Loucy (cell line): ENCODE results near the gene TADA3.

ENCODE experiments used
- H2AFZ ChIP-seq: fragments of 200-600 bp; sonication (generic); 2 replicates; pipeline ENCODE4 v1.6.0; 2016; ENCODE audit warnings: antibody characterized with exemption, mild to moderate bottlenecking, low read length, moderate library complexity
- H3F3A ChIP-seq: fragments of 200-600 bp; 2 replicates; pipeline ENCODE4 v1.6.0; 2016; ENCODE audit warnings: antibody characterized with exemption, low read depth, mild to moderate bottlenecking
- H3K27me3 ChIP-seq: fragments of 200-600 bp; sonication (generic); 2 replicates; pipeline ENCODE4 v1.6.1; 2014; ENCODE audit warnings: low read length, mild to moderate bottlenecking; ENCODE audit not compliant: insufficient read depth, poor library complexity, severe bottlenecking
- H3K36me3 ChIP-seq: fragments of 200-600 bp; sonication (generic); 2 replicates; pipeline ENCODE4 v1.6.1; 2016; ENCODE audit warnings: low read length; ENCODE audit not compliant: insufficient read depth
- H3K4me1 ChIP-seq: fragments of 200-600 bp; sonication (generic); 2 replicates; pipeline ENCODE4 v1.5.1; 2014; ENCODE audit warnings: low read length, mild to moderate bottlenecking; ENCODE audit not compliant: insufficient read depth, poor library complexity, severe bottlenecking
- H3K4me2 ChIP-seq: fragments of 200-600 bp; sonication (generic); 2 replicates; pipeline ENCODE4 v1.6.0; 2014; ENCODE audit warnings: antibody characterized with exemption, low read length, low read depth, mild to moderate bottlenecking; ENCODE audit not compliant: poor library complexity, severe bottlenecking
- H3K4me3 ChIP-seq: fragments of 200-600 bp; sonication (generic); 2 replicates; pipeline ENCODE4 v1.5.1; 2014; ENCODE audit warnings: low read length, mild to moderate bottlenecking, mixed read lengths; ENCODE audit not compliant: poor library complexity, severe bottlenecking
- H3K79me2 ChIP-seq: fragments of 200-600 bp; sonication (generic); 2 replicates; pipeline ENCODE4 v1.6.1; 2014; ENCODE audit warnings: low read length; ENCODE audit not compliant: insufficient read depth
- H3K9ac ChIP-seq: fragments of 200-600 bp; sonication (generic); 2 replicates; pipeline ENCODE4 v1.6.0; 2014; ENCODE audit warnings: mild to moderate bottlenecking, low read depth, low read length, moderate library complexity; ENCODE audit not compliant: poor library complexity, severe bottlenecking
- H3K9me2 ChIP-seq: fragments of 200-600 bp; sonication (generic); replicated peaks from 2 replicates; pipeline ENCODE4 v1.6.1; 2016; ENCODE audit warnings: low read depth, low read length, mixed read lengths
- H3K9me3 ChIP-seq: fragments of 200-600 bp; sonication (generic); 2 replicates; pipeline ENCODE4 v1.6.1; 2014; ENCODE audit warnings: mild to moderate bottlenecking, antibody characterized with exemption, low read length, low read depth; ENCODE audit not compliant: insufficient read depth
- H4K20me1 ChIP-seq: fragments of 200-600 bp; sonication (generic); 2 replicates; pipeline ENCODE4 v1.6.0; 2014; ENCODE audit warnings: antibody characterized with exemption, low read length, mild to moderate bottlenecking; ENCODE audit not compliant: insufficient read depth, poor library complexity, severe bottlenecking
- CTCF ChIP-seq: fragments of 200-600 bp; sonication (generic); conservative IDR thresholded peaks from 2 replicates; pipeline ENCODE4 v1.5.1; 2014; ENCODE audit warnings: mild to moderate bottlenecking, antibody characterized with exemption, low read length
- EZH2phosphoT487 ChIP-seq: fragments of 200-600 bp; IDR thresholded peaks from 2 replicates; pipeline ENCODE4 v1.6.1; 2018; ENCODE audit warnings: antibody characterized with exemption, mild to moderate bottlenecking, moderate library complexity, borderline replicate concordance

TADA3 gene

GRCh38 chr3:9807981-9808344, 15.7 kb upstream of the TADA3 start:
- no peaks in the 10 kb centered on the region for H3K27me3 ChIP-seq
- H3K4me1 ChIP-seq = no peaks in the 10 kb centered on the region
- H3K9me3 ChIP-seq = no peaks in the 10 kb centered on the region
- H3F3A ChIP-seq = no peaks in the 10 kb centered on the region; the same call in 1 of the 2 replicates
- H3K9me2 ChIP-seq = no peaks in the 10 kb centered on the region
- H3K79me2 ChIP-seq = no peaks in the 10 kb centered on the region
- no peaks in the 10 kb centered on the region for H4K20me1 ChIP-seq
- H3K36me3 ChIP-seq = peaks cover 57% of the 10 kb centered on the region
- H3K4me3 ChIP-seq = no peak overlapping the region
- TF ChIP-seq EZH2phosphoT487 = no peak
- TF ChIP-seq CTCF = no peak
- no peak overlapping the region for H3K9ac ChIP-seq
- no peak overlapping the region for H3K4me2 ChIP-seq
- no peak overlapping the region for H2AFZ ChIP-seq

- no peaks in the 10 kb centered on the region for H3K79me2 ChIP-seq
- H3K4me2 ChIP-seq = no peak overlapping the region
- H3K4me1 ChIP-seq = no peaks in the 10 kb centered on the region
- no peak overlapping the region for H3K4me3 ChIP-seq
- H3F3A ChIP-seq = no peaks in the 10 kb centered on the region; the same call in 1 of the 2 replicates
- no peaks in the 10 kb centered on the region for H3K9me2 ChIP-seq
- H3K36me3 ChIP-seq = peaks cover 57% of the 10 kb centered on the region
- H3K27me3 ChIP-seq = no peaks in the 10 kb centered on the region
- H3K9ac ChIP-seq = no peak overlapping the region
- no peaks in the 10 kb centered on the region for H4K20me1 ChIP-seq
- TF ChIP-seq EZH2phosphoT487 (no peak), CTCF (no peak)
- no peak overlapping the region for H2AFZ ChIP-seq
- no peaks in the 10 kb centered on the region for H3K9me3 ChIP-seq
Observed at GRCh38 chr3:9806688-9807589, 14.7 kb upstream of the TADA3 start.

GRCh38 chr3:9806137-9806536, 13.9 kb upstream of the TADA3 start:
- Histone ChIP-seq H3K9ac (no peak overlapping the region), H3F3A (no peaks in the 10 kb centered on the region; the same call in 1 of the 2 replicates), H4K20me1 (no peaks in the 10 kb centered on the region), H2AFZ (no peak overlapping the region), H3K9me3 (no peaks in the 10 kb centered on the region), H3K4me2 (no peak overlapping the region), H3K4me1 (no peaks in the 10 kb centered on the region), H3K27me3 (no peaks in the 10 kb centered on the region), H3K9me2 (no peaks in the 10 kb centered on the region), H3K36me3 (peaks cover 62% of the 10 kb centered on the region), H3K4me3 (no peak overlapping the region), H3K79me2 (no peaks in the 10 kb centered on the region)
- TF ChIP-seq CTCF (no peak), EZH2phosphoT487 (no peak)
